CD4-positive, alpha-beta memory T cell (primary cell): ENCODE data around the gene MRPL58. TPM values are rescaled to one million over a fixed set of nuclear protein-coding genes. Genes with fewer than 3 reads are reported as not detected.

Source experiments
- CTCF ChIA-PET: fragments of 350-600 bp; sonication (Branson Sonifier 250); formaldehyde crosslinking; loops from one replicate; lab custom pipeline; 2021; ENCODE audit warnings: inconsistent platforms; ENCODE audit not compliant: partially characterized antibody; lab: Charles Lee
- POLR2A ChIA-PET: fragments of 350-600 bp; sonication (Branson Sonifier 250); formaldehyde crosslinking; loops from one replicate; lab custom pipeline; 2021; ENCODE audit not compliant: partially characterized antibody; lab: Charles Lee
- DNase-seq, 5 donors: peaks; one replicate each; pipeline versions ENCODE4 v3.0.0 to v3.0.0-alpha.2; 2020 to 2022; ENCODE audit warnings: mixed read lengths in 1 of 5
- H3K27ac ChIP-seq: one replicate; pipeline ENCODE4 v1.7.0; 2013; ENCODE audit warnings: low read depth, low read length
- H3K27me3 ChIP-seq: 2 replicates; pipeline ENCODE4 v1.7.0; 2013; ENCODE audit warnings: mild to moderate bottlenecking, low read length, moderate library complexity; ENCODE audit not compliant: insufficient read depth
- H3K36me3 ChIP-seq: 2 replicates; pipeline ENCODE4 v1.7.0; 2013; ENCODE audit warnings: mild to moderate bottlenecking, low read length, moderate library complexity; ENCODE audit not compliant: insufficient read depth
- H3K4me1 ChIP-seq: 2 replicates; pipeline ENCODE4 v1.7.0; 2013; ENCODE audit warnings: mild to moderate bottlenecking, low read length, moderate library complexity; ENCODE audit not compliant: insufficient read depth
- H3K4me3 ChIP-seq, 2 donors: one replicate each; pipeline ENCODE4 v1.7.0; 2013; ENCODE audit warnings: low read length in 2 of 2, mild to moderate bottlenecking in 1 of 2
- H3K9me3 ChIP-seq, 2 donors: one replicate each; pipeline ENCODE4 v1.7.0; 2013; ENCODE audit warnings: low read length in 2 of 2, control low read depth in 1 of 2; ENCODE audit not compliant: control insufficient read depth in 1 of 2
- H3K27ac Mint-ChIP-seq, 7 donors: one replicate each; pipeline ENCODE4 v1.8.0; 2020 to 2021; ENCODE audit warnings: mixed read lengths in 7 of 7, mild to moderate bottlenecking in 6 of 7, inconsistent platforms in 3 of 7, moderate library complexity in 3 of 7
- H3K27me3 Mint-ChIP-seq, 2 donors: one replicate each; pipeline ENCODE4 v1.8.0; 2020 to 2021; ENCODE audit warnings: mixed read lengths in 2 of 2
- H3K36me3 Mint-ChIP-seq, 2 donors: one replicate each; pipeline ENCODE4 v1.8.0; 2020 to 2021; ENCODE audit warnings: mixed read lengths in 2 of 2, inconsistent platforms in 1 of 2, mild to moderate bottlenecking in 1 of 2
- H3K4me1 Mint-ChIP-seq, 4 donors: one replicate each; pipeline ENCODE4 v1.8.0; 2020 to 2021; ENCODE audit warnings: mixed read lengths in 4 of 4, mild to moderate bottlenecking in 1 of 4
- H3K4me3 Mint-ChIP-seq, 8 donors: one replicate each; pipeline ENCODE4 v1.8.0; 2020 to 2021; ENCODE audit warnings: mixed read lengths in 8 of 8, mild to moderate bottlenecking in 7 of 8, moderate library complexity in 6 of 8, inconsistent platforms in 3 of 8
- H3K9me3 Mint-ChIP-seq, 8 donors: one replicate each; pipeline ENCODE4 v1.8.0; 2020 to 2021; ENCODE audit warnings: mixed read lengths in 8 of 8, mild to moderate bottlenecking in 5 of 8, inconsistent platforms in 3 of 8, moderate library complexity in 1 of 8
- intact Hi-C: fragments of 100-400 bp; cut with micrococcal nuclease; formaldehyde crosslinking; loops from one replicate; pipeline ENCODE4 v1.15.1; 2023
- polyA plus RNA-seq, 2 donors: library from polyadenylated mRNA; unstranded; fragments of 300-500 nt; fragmentation: Illumina TruSeq; gene quantifications; one replicate each; pipeline ENCODE4 v1.2.3, GENCODE V29; 2021
- total RNA-seq, 2 experiments: library from RNA; stranded (reverse); gene quantifications; one replicate each; pipeline ENCODE4 v1.2.3, GENCODE V29; 2021

MRPL58 gene
- total and polyA plus RNA-seq, 4 experiments from 2014 or later: 22.6 to 62.2 (median 41.6) TPM

DNA sequence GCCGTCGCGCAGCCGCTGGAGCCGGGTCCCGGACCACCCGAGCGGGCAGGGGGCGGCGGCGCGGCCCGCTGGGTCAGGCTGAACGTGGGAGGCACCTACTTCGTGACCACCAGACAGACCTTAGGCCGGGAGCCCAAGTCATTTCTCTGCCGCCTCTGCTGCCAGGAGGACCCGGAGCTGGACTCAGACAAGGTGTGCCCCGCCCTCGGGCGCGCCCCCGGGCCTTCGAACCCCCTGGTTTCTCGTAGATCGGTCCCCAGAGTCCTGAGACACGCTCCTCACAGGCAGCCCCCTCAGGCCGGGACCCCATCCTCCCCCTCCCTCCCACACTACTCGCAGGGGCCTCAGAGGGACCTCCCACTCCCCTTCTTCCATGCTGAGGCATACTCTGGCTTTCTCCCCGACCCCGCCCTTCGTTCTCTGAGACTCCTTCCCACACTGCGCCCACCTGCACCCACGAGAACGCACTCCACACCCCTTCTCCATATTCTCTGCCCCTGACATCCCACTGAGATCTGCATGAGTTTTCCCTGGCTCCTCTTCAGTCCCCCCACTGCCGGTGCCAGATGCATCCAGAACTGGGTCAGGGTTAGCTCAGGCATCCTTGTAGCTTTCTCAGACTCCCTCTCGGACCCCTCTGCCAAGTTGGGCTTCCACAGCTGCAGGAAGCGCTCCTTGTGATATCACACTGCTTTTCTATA, 35.1 kb downstream of the MRPL58 start:
- ChIA-PET POLR2A (interaction anchor here (0.8 to 4.9 kb wide), 17 partner anchors 11 to 358 kb away, joined by 3 to 119 read pairs (median 4); partner anchors contain the start of genes ARMC7, CDR2L, GRB2 and JPT1), CTCF (interaction anchor here (1.6 to 3.5 kb wide), 4 partner anchors 12 to 310 kb away, joined by 3 to 16 read pairs (median 14); partner anchors contain the start of gene MRPL58)
- Mint-ChIP-seq H3K27ac (peak overlapping the region; percentile 88 to 98 (median 92)), H3K9me3 (no peaks in the 10 kb centered on the region), H3K36me3 (peaks cover 14 to 34% of the 10 kb centered on the region in 2 donors), H3K4me3 (peak overlapping the region; percentile 87 to 100 (median 95)), H3K4me1 (peaks cover 25 to 60% (median 41%) of the 10 kb centered on the region in 4 donors), H3K27me3 (no peaks in the 10 kb centered on the region)
- Histone ChIP-seq H3K9me3 (no peaks in the 10 kb centered on the region), H3K27ac (peak overlapping the region; percentile 53), H3K27me3 (no peaks in the 10 kb centered on the region), H3K4me1 (peaks cover 30% of the 10 kb centered on the region), H3K36me3 (peaks cover 5% of the 10 kb centered on the region), H3K4me3 (peak overlapping the region; percentile 51 to 62)
- DNase-seq: peak in 3 of 5 donors; percentile 11 to 53 (median 22)
- intact Hi-C loops: loop anchor here (1.0 to 2.0 kb wide), 6 partner anchors 11 to 619 kb away; partner anchors contain the start of genes ARMC7, HID1, RECQL5 and SAP30BP

GRCh38 chr17:75048249-75048878, 35.9 kb downstream of the MRPL58 start:
- peaks cover 25 to 64% (median 43%) of the 10 kb centered on the region in 4 donors for H3K4me1 Mint-ChIP-seq
- Histone ChIP-seq H3K9me3 (no peaks in the 10 kb centered on the region), H3K27ac (no peak overlapping the region), H3K4me3 (peak overlapping the region in 1 of 2 donors; percentile 62), H3K36me3 (peaks cover 12% of the 10 kb centered on the region), H3K27me3 (no peaks in the 10 kb centered on the region), H3K4me1 (peaks cover 30% of the 10 kb centered on the region)
- peak overlapping the region; percentile 87 to 100 (median 95) for H3K4me3 Mint-ChIP-seq
- H3K9me3 Mint-ChIP-seq: no peaks in the 10 kb centered on the region
- DNase-seq: no peak
- H3K36me3 Mint-ChIP-seq: peaks cover 21 to 39% of the 10 kb centered on the region in 2 donors
- ChIA-PET POLR2A (interaction anchor here (0.8 to 4.9 kb wide), 11 partner anchors 12 to 158 kb away, joined by 3 to 119 read pairs (median 6); partner anchors contain the start of genes ARMC7, CDR2L, JPT1 and MRPL58), CTCF (interaction anchor here (0.8 to 3.5 kb wide), 6 partner anchors 10 to 311 kb away, joined by 3 to 16 read pairs (median 8); partner anchors contain the start of gene MRPL58)
- no peaks in the 10 kb centered on the region for H3K27me3 Mint-ChIP-seq
- peak overlapping the region; percentile 88 to 98 (median 92) for H3K27ac Mint-ChIP-seq
- intact Hi-C loops: no loop called here

GRCh38 chr17:75049057-75049456, 36.6 kb downstream of the MRPL58 start:
- H3K9me3 Mint-ChIP-seq: no peaks in the 10 kb centered on the region
- no peaks in the 10 kb centered on the region for H3K27me3 ChIP-seq
- no peak for DNase-seq
- H3K27ac Mint-ChIP-seq: peak overlapping the region in 5 of 7 donors; percentile 5 to 97 (median 88)
- POLR2A ChIA-PET: interaction anchor here (0.8 to 4.9 kb wide), 8 partner anchors 9 to 157 kb away, joined by 3 to 119 read pairs (median 4); partner anchors contain the start of genes ARMC7, JPT1, MRPL58 and NUP85
- H3K27me3 Mint-ChIP-seq: no peaks in the 10 kb centered on the region
- intact Hi-C loops: no loop called here
- H3K4me3 ChIP-seq: no peak overlapping the region
- H3K36me3 Mint-ChIP-seq: peaks cover 18 to 38% of the 10 kb centered on the region in 2 donors
- no peak overlapping the region for H3K27ac ChIP-seq
- peaks cover 18% of the 10 kb centered on the region for H3K36me3 ChIP-seq
- H3K4me3 Mint-ChIP-seq: peak overlapping the region in 3 of 8 donors; percentile 9 to 39 (median 13)
- peaks cover 25 to 60% (median 41%) of the 10 kb centered on the region in 4 donors for H3K4me1 Mint-ChIP-seq
- no peaks in the 10 kb centered on the region for H3K9me3 ChIP-seq
- CTCF ChIA-PET: interaction anchor here (0.8 to 3.5 kb wide), 8 partner anchors 10 to 311 kb away, joined by 3 to 16 read pairs (median 3); partner anchors contain the start of gene MRPL58
- peaks cover 30% of the 10 kb centered on the region for H3K4me1 ChIP-seq

GRCh38 chr17:75049706-75050105, 37.2 kb downstream of the MRPL58 start:
- ChIA-PET POLR2A (interaction anchor here (1.0 to 4.9 kb wide), 4 partner anchors 10 to 37 kb away, joined by 3 to 119 read pairs (median 23); partner anchors contain the start of gene MRPL58), CTCF (interaction anchor here (0.7 to 3.5 kb wide), 6 partner anchors 10 to 122 kb away, joined by 3 to 16 read pairs (median 3); no protein-coding TSS in a partner anchor)
- intact Hi-C loops: no loop called here
- Mint-ChIP-seq H3K9me3 (no peaks in the 10 kb centered on the region), H3K36me3 (peaks cover 18 to 43% of the 10 kb centered on the region in 2 donors), H3K4me1 (peaks cover 25 to 56% (median 38%) of the 10 kb centered on the region in 4 donors), H3K4me3 (peak overlapping the region in 2 of 8 donors; percentile 9 to 39), H3K27ac (peak overlapping the region in 4 of 7 donors; percentile 23 to 50 (median 29)), H3K27me3 (no peaks in the 10 kb centered on the region)
- H3K27ac ChIP-seq: no peak overlapping the region
- H3K4me3 ChIP-seq: no peak overlapping the region
- peaks cover 30% of the 10 kb centered on the region for H3K4me1 ChIP-seq
- peaks cover 20% of the 10 kb centered on the region for H3K36me3 ChIP-seq
- H3K9me3 ChIP-seq: no peaks in the 10 kb centered on the region
- DNase-seq: no peak
- no peaks in the 10 kb centered on the region for H3K27me3 ChIP-seq

DNA sequence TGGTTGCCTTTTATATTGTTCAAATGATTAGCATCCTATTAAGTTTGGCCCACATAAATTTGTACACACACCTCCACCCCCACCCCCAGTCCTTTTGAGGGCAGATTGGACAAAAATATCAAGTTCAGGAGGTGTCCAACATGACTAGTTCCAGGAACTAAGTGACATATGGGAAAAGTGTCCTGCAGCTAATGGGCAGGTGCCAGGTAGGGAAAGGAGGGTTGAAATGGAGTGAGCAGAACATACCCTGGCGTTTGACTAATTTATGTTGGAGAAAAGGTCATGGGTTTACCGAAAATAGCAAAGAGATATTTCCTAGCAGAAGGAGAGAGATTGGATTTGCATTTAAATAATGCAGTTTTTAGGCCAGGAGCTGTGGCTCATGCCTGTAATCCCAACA, 39.5 kb downstream of the MRPL58 start:
- no peak for DNase-seq
- Histone ChIP-seq H3K36me3 (peaks cover 20% of the 10 kb centered on the region), H3K27ac (no peak overlapping the region), H3K4me3 (no peak overlapping the region), H3K27me3 (no peaks in the 10 kb centered on the region), H3K9me3 (no peaks in the 10 kb centered on the region), H3K4me1 (peaks cover 20% of the 10 kb centered on the region)
- ChIA-PET POLR2A (no interaction called here), CTCF (interaction anchor here (1.3 kb wide), 1 partner anchor 90 kb away, joined by 5 read pairs; no protein-coding TSS in a partner anchor)
- H3K9me3 Mint-ChIP-seq: no peaks in the 10 kb centered on the region
- peaks cover 20 to 37% (median 30%) of the 10 kb centered on the region in 4 donors for H3K4me1 Mint-ChIP-seq
- intact Hi-C loops: no loop called here
- H3K4me3 Mint-ChIP-seq: no peak overlapping the region
- H3K27me3 Mint-ChIP-seq: no peaks in the 10 kb centered on the region
- H3K27ac Mint-ChIP-seq: no peak overlapping the region
- H3K36me3 Mint-ChIP-seq: peaks cover 25 to 48% of the 10 kb centered on the region in 2 donors

DNA sequence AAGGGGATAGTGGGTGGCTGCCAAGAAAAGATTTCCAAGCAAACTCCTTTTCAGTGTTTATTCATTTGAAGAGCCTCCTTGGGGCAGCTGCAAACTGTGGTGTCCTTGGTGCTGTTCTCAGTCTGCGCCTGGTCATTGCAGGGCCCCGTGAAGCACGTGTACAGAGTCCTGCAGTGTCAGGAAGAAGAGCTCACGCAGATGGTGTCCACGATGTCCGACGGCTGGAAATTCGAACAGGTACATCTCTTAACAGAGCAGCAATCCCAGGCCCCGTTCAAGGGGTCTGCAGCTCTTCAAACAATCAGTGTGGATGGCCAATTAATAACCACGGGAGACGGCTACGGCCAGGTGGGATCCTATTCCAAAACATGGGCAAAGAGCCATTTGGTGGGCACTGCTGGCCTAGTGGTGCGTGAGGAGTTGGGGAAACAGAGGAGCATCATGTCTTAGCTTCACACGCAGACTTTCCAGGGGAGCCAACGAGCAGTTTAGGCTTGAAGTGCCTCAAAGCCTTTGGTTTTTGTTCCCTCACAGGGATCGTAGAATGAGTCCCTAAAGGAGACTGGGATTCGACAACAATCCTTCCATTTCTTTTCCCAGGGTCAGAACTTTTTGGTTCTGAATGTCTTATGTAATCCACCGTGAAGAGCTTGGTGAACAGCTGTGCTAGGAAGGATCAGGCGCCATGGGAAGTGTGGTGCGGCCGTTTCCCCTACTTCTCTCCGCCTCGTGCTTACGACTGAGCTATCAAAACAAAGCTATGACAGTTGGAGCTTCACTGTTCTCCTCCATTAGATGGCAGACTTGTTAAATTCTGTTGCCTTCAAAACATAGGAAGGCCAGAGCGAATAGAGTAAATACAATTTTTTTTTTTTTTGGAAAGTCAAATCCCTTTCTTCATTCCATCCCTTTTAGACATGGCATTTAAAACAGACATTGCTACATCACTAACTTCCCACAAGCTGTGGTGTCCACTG, 47.2 kb downstream of the MRPL58 start:
- H3K27me3 ChIP-seq: no peaks in the 10 kb centered on the region
- H3K4me1 Mint-ChIP-seq: peaks cover 0 to 18% (median 8%) of the 10 kb centered on the region in 4 donors
- DNase-seq: peak in 2 of 5 donors; percentile 20 to 26
- peaks cover 50 to 64% of the 10 kb centered on the region in 2 donors for H3K36me3 Mint-ChIP-seq
- H3K27ac Mint-ChIP-seq: peak overlapping the region in 2 of 7 donors; percentile 61 to 78
- no peak overlapping the region for H3K27ac ChIP-seq
- intact Hi-C loops: no loop called here
- no peak overlapping the region for H3K4me3 Mint-ChIP-seq
- ChIA-PET CTCF (interaction anchor here (0.6 to 2.5 kb wide), 14 partner anchors 10 to 443 kb away, joined by 3 to 17 read pairs (median 4); no protein-coding TSS in a partner anchor), POLR2A (interaction anchor here (0.7 to 1.6 kb wide), 9 partner anchors 8 to 221 kb away, joined by 3 to 6 read pairs (median 4); partner anchors contain the start of genes KCTD2 and SLC16A5)
- H3K27me3 Mint-ChIP-seq: no peaks in the 10 kb centered on the region
- H3K4me3 ChIP-seq: no peak overlapping the region
- no peaks in the 10 kb centered on the region for H3K9me3 ChIP-seq
- H3K36me3 ChIP-seq: peaks cover 37% of the 10 kb centered on the region
- no peaks in the 10 kb centered on the region for H3K9me3 Mint-ChIP-seq
- H3K4me1 ChIP-seq: no peaks in the 10 kb centered on the region
